ENCODE results near the gene PTHLH.

DNA sequence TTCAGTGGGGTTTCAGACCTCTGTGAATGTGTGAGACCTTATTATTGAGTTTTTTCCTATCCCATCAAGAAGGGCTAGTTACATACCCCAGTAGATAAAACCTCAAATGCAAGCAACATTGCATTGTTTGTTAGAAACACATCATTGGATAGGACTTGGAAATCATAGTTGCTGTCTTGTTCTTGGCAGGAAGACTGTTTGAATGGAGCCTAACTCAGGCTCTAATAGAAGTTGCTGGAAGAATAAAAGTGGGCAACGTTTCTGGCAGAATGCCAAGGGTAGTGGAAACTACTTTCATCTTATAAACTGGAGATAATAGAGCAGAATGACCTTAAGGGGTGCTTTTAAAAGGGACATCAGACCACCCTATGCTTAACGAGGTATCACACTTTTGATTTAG is 9.9 kb upstream of the PTHLH start:
- TF ChIP-seq POU2F2 (IDR thresholded peaks at IDR 0.05; ENCODE audit: low read depth, low read length) (no peak), POLR2AphosphoS5 (IDR thresholded peaks at IDR 0.05; ENCODE audit: low read depth, low read length) (no peak)
